HG03060 (cell line): ENCODE results near the gene CA10.

ENCODE experiments used
- ATAC-seq: cut with Tn5 transposase; IDR thresholded peaks from one replicate; pipeline ENCODE4 v1.9.1; 2021; ENCODE audit warnings: low read depth, moderate number of reproducible peaks; ENCODE audit not compliant: unreplicated experiment

The CA10 gene

GRCh38 chr17:51617986-51618385, 540.5 kb downstream of the CA10 start:
- ATAC-seq = no peak

- ATAC-seq = no peak
These were observed 545.3 kb downstream of the CA10 start for GRCh38 chr17:51613255-51613654.

- no peak for ATAC-seq
These were observed 545.8 kb downstream of the CA10 start for GRCh38 chr17:51612692-51613091.

- no peak for ATAC-seq
These were observed 546.9 kb downstream of the CA10 start for GRCh38 chr17:51611585-51611984.

- ATAC-seq = no peak
These were observed 547.7 kb downstream of the CA10 start for GRCh38 chr17:51610834-51611233.

GRCh38 chr17:51610155-51610554, 548.4 kb downstream of the CA10 start:
- no peak for ATAC-seq

GRCh38 chr17:51608251-51608933, 550.1 kb downstream of the CA10 start:
- ATAC-seq = no peak

- ATAC-seq = no peak
These were observed 551.0 kb downstream of the CA10 start for GRCh38 chr17:51607512-51607911.

GRCh38 chr17:51604299-51605020, 554.1 kb downstream of the CA10 start:
- no peak for ATAC-seq

GRCh38 chr17:51601622-51602261, 556.8 kb downstream of the CA10 start:
- ATAC-seq = no peak

GRCh38 chr17:51598824-51599223, 559.7 kb downstream of the CA10 start:
- no peak for ATAC-seq

GRCh38 chr17:51597345-51597744, 561.2 kb downstream of the CA10 start:
- ATAC-seq = no peak

GRCh38 chr17:51595826-51596398, 562.6 kb downstream of the CA10 start:
- no peak for ATAC-seq

GRCh38 chr17:51590071-51590656, 568.4 kb downstream of the CA10 start:
- no peak for ATAC-seq

GRCh38 chr17:51588063-51588462, 570.5 kb downstream of the CA10 start:
- no peak for ATAC-seq

GRCh38 chr17:51587516-51587915, 571.0 kb downstream of the CA10 start:
- ATAC-seq = no peak

GRCh38 chr17:51585514-51586104, 572.9 kb downstream of the CA10 start:
- ATAC-seq = no peak

- no peak for ATAC-seq
These were observed 577.6 kb downstream of the CA10 start for GRCh38 chr17:51580869-51581268.
